ENCODE results near the gene GYS2.

GRCh38 chr12:21500786-21501257 is 103.8 kb downstream of the GYS2 start:
- TF ChIP-seq CTCF (IDR thresholded peaks at IDR 0.05) = no peak
- no peak for TF ChIP-seq REST (IDR thresholded peaks at IDR 0.05; ENCODE audit: insufficient read depth in 1 of 2, low read depth in 2 of 2, low read length in 1 of 2)
- no peak for TF ChIP-seq POLR2AphosphoS5 (IDR thresholded peaks at IDR 0.05; ENCODE audit: low read depth, low read length)
